IMR-90 (cell line): ENCODE results near the gene TRIM71. TPM values are rescaled to one million over a fixed set of nuclear protein-coding genes. Genes with fewer than 3 reads are reported as not detected.

Experiments
- ATAC-seq: fragments of 200-7000 bp; cut with Tn5 transposase; 2 replicates; pipeline ENCODE4 v1.9.1; 2020; ENCODE audit warnings: low read depth, mild to moderate bottlenecking, moderate library complexity
- BruUV-seq: library from RNA; stranded (reverse); fragments of 400-500 nt; replicated peaks from 2 replicates; lab custom pipeline; 2021; lab: Mats Ljungman, UMichigan
- CTCF ChIA-PET: fragments of 300-600 bp; formaldehyde crosslinking; extraction: SDS; loops from one replicate; lab custom pipeline; 2021; ENCODE audit warnings: antibody characterized with exemption; lab: Yijun Ruan, JAX
- POLR2A ChIA-PET: fragments of 300-600 bp; sonication (Branson Sonifier 250); formaldehyde crosslinking; loops from one replicate; lab custom pipeline; 2022; ENCODE audit warnings: antibody characterized with exemption; ENCODE audit not compliant: unreplicated experiment; lab: Charles Lee
- DNase-seq: peaks from one replicate; pipeline ENCODE4 v3.0.0; 2013
- H2AFZ ChIP-seq: replicated peaks from 2 replicates; pipeline ENCODE3; 2013; ENCODE audit warnings: low read length, mild to moderate bottlenecking; ENCODE audit not compliant: poor library complexity
- H2AK5ac ChIP-seq: 2 replicates; pipeline ENCODE4 v1.6.1; 2013; ENCODE audit warnings: low read depth, low read length, inconsistent platforms
- H2AK9ac ChIP-seq: replicated peaks from 2 replicates; pipeline ENCODE3; 2013; ENCODE audit warnings: mild to moderate bottlenecking, low read depth, low read length, moderate library complexity; ENCODE audit not compliant: poor library complexity
- H2BK120ac ChIP-seq: 2 replicates; pipeline ENCODE4 v1.6.1; 2013; ENCODE audit warnings: low read depth, low read length, inconsistent platforms
- H2BK15ac ChIP-seq: 3 replicates; pipeline ENCODE4 v1.6.1; 2013; ENCODE audit warnings: low read depth, low read length, inconsistent platforms
- H2BK20ac ChIP-seq: 2 replicates; pipeline ENCODE4 v1.6.1; 2013; ENCODE audit warnings: low read depth, mild to moderate bottlenecking, inconsistent platforms, low read length, moderate library complexity
- H2BK5ac ChIP-seq: 2 replicates; pipeline ENCODE4 v1.6.1; 2013; ENCODE audit warnings: mild to moderate bottlenecking, low read depth, low read length, inconsistent platforms; ENCODE audit not compliant: poor library complexity, severe bottlenecking
- H3K14ac ChIP-seq: replicated peaks from 2 replicates; pipeline ENCODE4 v1.6.1; 2013; ENCODE audit warnings: low read depth, low read length, inconsistent platforms
- H3K18ac ChIP-seq: 2 replicates; pipeline ENCODE4 v1.6.1; 2013; ENCODE audit warnings: low read depth, low read length, control low read depth
- H3K23ac ChIP-seq: 2 replicates; pipeline ENCODE4 v1.6.1; 2013; ENCODE audit warnings: low read depth, low read length, inconsistent platforms
- H3K27ac ChIP-seq: 2 replicates; pipeline ENCODE4 v1.5.1; 2013; ENCODE audit warnings: mild to moderate bottlenecking, control low read depth, low read length; ENCODE audit not compliant: insufficient read depth
- H3K27me3 ChIP-seq: 2 replicates; pipeline ENCODE4 v1.6.1; 2013; ENCODE audit warnings: low read length; ENCODE audit not compliant: control insufficient read depth, insufficient read depth
- H3K36me3 ChIP-seq: 2 replicates; pipeline ENCODE4 v1.6.1; 2013; ENCODE audit warnings: low read length, mixed read lengths; ENCODE audit not compliant: control insufficient read depth, insufficient read depth
- H3K4ac ChIP-seq: 2 replicates; pipeline ENCODE4 v1.6.1; 2013; ENCODE audit warnings: low read depth, low read length, inconsistent platforms
- H3K4me1 ChIP-seq: 2 replicates; pipeline ENCODE4 v1.6.1; 2013; ENCODE audit warnings: low read length, mixed read lengths; ENCODE audit not compliant: control insufficient read depth, insufficient read depth
- H3K4me2 ChIP-seq: 2 replicates; pipeline ENCODE4 v1.6.1; 2013; ENCODE audit warnings: low read depth, mild to moderate bottlenecking, control low read depth, low read length, moderate library complexity
- H3K4me3 ChIP-seq: 2 replicates; pipeline ENCODE4 v1.5.1; 2013; ENCODE audit warnings: low read depth, mild to moderate bottlenecking, control low read depth, low read length, moderate library complexity; ENCODE audit not compliant: insufficient read depth
- H3K56ac ChIP-seq: 2 replicates; pipeline ENCODE4 v1.6.1; 2013; ENCODE audit warnings: low read length, inconsistent platforms; ENCODE audit not compliant: insufficient read depth; ENCODE audit errors: extremely low read depth
- H3K79me1 ChIP-seq, 2 experiments: 2 replicates each; pipeline ENCODE4 v1.6.1; 2013; ENCODE audit warnings: low read length in 2 of 2, inconsistent platforms in 1 of 2, low read depth in 1 of 2
- H3K9ac ChIP-seq: 2 replicates; pipeline ENCODE4 v1.6.1; 2013; ENCODE audit warnings: low read depth, low read length, control low read depth
- H3K9me1 ChIP-seq: 2 replicates; pipeline ENCODE4 v1.6.1; 2013; ENCODE audit warnings: low read length, inconsistent platforms; ENCODE audit not compliant: insufficient read depth
- H3K9me3 ChIP-seq: 2 replicates; pipeline ENCODE4 v1.6.1; 2013; ENCODE audit warnings: low read length; ENCODE audit not compliant: control insufficient read depth, insufficient read depth
- H4K20me1 ChIP-seq: 2 replicates; pipeline ENCODE4 v1.6.1; 2013; ENCODE audit warnings: low read length, inconsistent platforms; ENCODE audit not compliant: insufficient read depth
- H4K5ac ChIP-seq: 2 replicates; pipeline ENCODE4 v1.6.1; 2013; ENCODE audit warnings: mild to moderate bottlenecking, low read depth, low read length, control low read depth
- H4K8ac ChIP-seq, 2 experiments: 2 replicates each; pipeline ENCODE4 v1.6.1; 2013; ENCODE audit warnings: low read depth in 2 of 2, low read length in 2 of 2, control low read depth in 1 of 2, inconsistent platforms in 1 of 2
- H4K91ac ChIP-seq: 2 replicates; pipeline ENCODE4 v1.6.1; 2013; ENCODE audit warnings: low read depth, low read length, inconsistent platforms; ENCODE audit not compliant: insufficient read depth
- BHLHE40 ChIP-seq: fragments of 150-350 bp; IDR thresholded peaks from 2 replicates; pipeline ENCODE4 v1.6.1; 2016; ENCODE audit warnings: mild to moderate bottlenecking, low read depth, low read length
- CEBPB ChIP-seq: IDR thresholded peaks from 2 replicates; pipeline ENCODE4 v1.6.1; 2012; ENCODE audit warnings: low read depth, low read length, improper control_type of control experiment
- CHD1 ChIP-seq: IDR thresholded peaks from 2 replicates; pipeline ENCODE4 v1.6.1; 2012; ENCODE audit warnings: low read depth, low read length, improper control_type of control experiment
- FOS ChIP-seq: fragments of 150-350 bp; IDR thresholded peaks from 2 replicates; pipeline ENCODE4 v1.6.1; 2016; ENCODE audit warnings: low read depth, low read length
- MAFK ChIP-seq: IDR thresholded peaks from 2 replicates; pipeline ENCODE4 v1.6.1; 2012; ENCODE audit warnings: low read depth, low read length, improper control_type of control experiment
- MAZ ChIP-seq: IDR thresholded peaks from 2 replicates; pipeline ENCODE4 v1.6.1; 2012; ENCODE audit warnings: low read depth, mild to moderate bottlenecking, low read length, improper control_type of control experiment, moderate library complexity, borderline replicate concordance
- MXI1 ChIP-seq: IDR thresholded peaks from 2 replicates; pipeline ENCODE4 v1.6.1; 2012; ENCODE audit warnings: low read depth, mild to moderate bottlenecking, low read length, moderate library complexity, borderline replicate concordance
- NFE2L2 ChIP-seq: fragments of 150-350 bp; IDR thresholded peaks from 2 replicates; pipeline ENCODE4 v1.6.1; 2016; ENCODE audit warnings: low read depth, mild to moderate bottlenecking, low read length
- POLR2A ChIP-seq: IDR thresholded peaks from 2 replicates; pipeline ENCODE4 v1.6.1; 2012; ENCODE audit warnings: mild to moderate bottlenecking, low read depth, low read length
- RAD21 ChIP-seq: IDR thresholded peaks from 2 replicates; pipeline ENCODE4 v1.6.1; 2012; ENCODE audit warnings: low read length, improper control_type of control experiment
- RFX5 ChIP-seq: IDR thresholded peaks from 2 replicates; pipeline ENCODE4 v1.8.0; 2012; ENCODE audit warnings: low read depth, mild to moderate bottlenecking, low read length, moderate library complexity
- WGBS, 2 experiments: methylation state at CpG; one replicate each; pipeline versions ENCODE4 v1.1.5 to v1.1.7; 2013; ENCODE audit warnings: missing lambda C conversion rate in 2 of 2; ENCODE audit not compliant: insufficient read length in 1 of 2; ENCODE audit errors: extremely low coverage in 2 of 2; 5-methylcytosine and 5-hydroxymethylcytosine counted together
- dilution Hi-C: fragments of 300-500 bp; cut with HindIII; formaldehyde crosslinking; loops from one replicate; pipeline ENCODE4 v1.14.3; 2018; ENCODE audit warnings: low sequenced_read_pairs; ENCODE audit not compliant: unreplicated experiment
- in situ Hi-C: fragments of 300-500 bp; cut with MboI; formaldehyde crosslinking; loops from 3 replicates; pipeline ENCODE4 v1.14.3; 2019; ENCODE audit warnings: low sequenced_read_pairs, inconsistent platforms, mixed read lengths
- intact Hi-C: fragments of 100-400 bp; cut with micrococcal nuclease; formaldehyde crosslinking; loops from 2 replicates; pipeline ENCODE4 v1.10.0; 2022
- polyA plus RNA-seq, 3 experiments: library from polyadenylated mRNA; depleted of rRNA; stranded (reverse); fragments of >200 nt; gene quantifications; 2 replicates each; pipeline ENCODE4 v1.2.3, GENCODE V29; 2012; ENCODE audit warnings: low replicate concordance in 1 of 3
- total RNA-seq: library from RNA; depleted of rRNA; stranded (reverse); fragments of >200 nt; gene quantifications from 2 replicates; pipeline ENCODE4 v1.2.3, GENCODE V29; 2012
- TF ChIP-seq, protein P1 (sequence below): conservative IDR thresholded peaks from 2 replicates; pipeline ENCODE4 v1.5.1; 2012; ENCODE audit warnings: mild to moderate bottlenecking, low read depth, low read length, improper control_type of control experiment
- TF ChIP-seq, protein P2 (sequence below): fragments of 150-350 bp; IDR thresholded peaks from 2 replicates; pipeline ENCODE4 v1.6.1; 2016; ENCODE audit warnings: low read depth, mild to moderate bottlenecking, low read length, moderate library complexity, borderline replicate concordance
- TF ChIP-seq, protein P3 (sequence below): fragments of 150-350 bp; IDR thresholded peaks from 2 replicates; pipeline ENCODE4 v1.6.1; 2017; ENCODE audit warnings: mild to moderate bottlenecking, antibody characterized with exemption, low read length, low read depth

The TRIM71 gene
- total and polyA plus RNA-seq, 2 of the 4 experiments (the other 2 are of a cell fraction) = not detected

DNA sequence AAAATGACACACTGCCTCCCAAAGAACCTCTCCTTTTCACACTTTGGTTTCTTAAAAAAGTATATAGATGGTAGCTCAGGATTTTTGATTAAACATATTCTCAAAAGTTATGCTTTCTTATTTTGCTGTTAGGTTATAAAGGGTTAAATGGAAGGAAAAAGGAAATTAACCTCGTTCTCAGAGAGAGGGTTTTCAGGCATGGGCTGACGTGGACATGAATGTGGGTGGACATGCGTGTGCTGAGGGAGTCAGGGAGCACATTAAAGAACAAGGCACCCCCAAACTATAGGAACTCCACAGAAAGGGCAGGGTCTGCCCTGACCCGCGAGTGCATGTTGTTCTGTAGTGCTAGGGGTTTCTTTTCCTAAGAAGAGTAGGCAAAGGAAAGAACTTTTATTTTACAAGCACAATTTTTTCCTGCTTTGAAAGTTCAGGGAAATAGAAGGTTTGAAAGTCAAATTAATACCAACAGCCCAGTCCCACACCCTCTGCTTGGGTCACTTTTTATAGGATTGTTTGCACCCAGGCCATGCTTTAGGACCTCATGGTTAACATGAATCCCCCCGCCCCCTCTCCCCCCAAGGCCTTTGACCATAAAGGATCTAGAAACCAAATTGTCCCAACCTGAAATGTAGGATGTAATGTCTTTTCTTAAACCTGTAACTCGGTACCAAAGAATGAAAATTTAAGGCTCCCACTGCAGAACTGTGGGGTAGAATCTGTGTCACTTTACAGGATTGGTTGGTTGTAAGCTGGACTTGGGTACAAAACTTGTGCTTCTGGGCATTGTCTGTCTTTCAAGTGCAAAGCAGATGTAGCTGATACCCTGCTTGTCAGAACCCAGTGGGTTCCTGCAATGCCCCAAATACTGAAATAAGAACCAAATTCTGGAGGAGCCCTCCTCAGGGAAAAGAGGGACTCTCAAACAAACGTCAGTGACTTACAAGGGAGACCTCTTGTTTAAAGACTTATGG is 75.1 kb downstream of the TRIM71 start:
- ATAC-seq (no peak), DNase-seq (no peak)
- no peak overlapping the region for H2BK15ac ChIP-seq
- ChIA-PET POLR2A (no interaction called here), CTCF (interaction anchor here (0.6 kb wide), 2 partner anchors 18 to 90 kb away, joined by 3 read pairs; no protein-coding TSS in a partner anchor)
- H3K79me1 ChIP-seq = no peaks in the 10 kb centered on the region
- no peak overlapping the region for H3K27ac ChIP-seq
- dilution Hi-C loops = no loop called here
- H2AK5ac ChIP-seq = no peak overlapping the region
- peaks cover 29% of the 10 kb centered on the region for H3K27me3 ChIP-seq
- no peaks in the 10 kb centered on the region for H3K36me3 ChIP-seq
- no peak overlapping the region for H3K18ac ChIP-seq
- no peak overlapping the region for H3K4me2 ChIP-seq
- no peak overlapping the region for H2AFZ ChIP-seq
- no peak overlapping the region for H4K8ac ChIP-seq
- H4K20me1 ChIP-seq = no peaks in the 10 kb centered on the region
- H3K4me1 ChIP-seq = no peaks in the 10 kb centered on the region
- no peak overlapping the region for H3K56ac ChIP-seq
- BruUV-seq = no TSS peak
- no peak overlapping the region for H3K14ac ChIP-seq
- no peak overlapping the region for H2BK5ac ChIP-seq
- no peak overlapping the region for H3K4ac ChIP-seq
- H2AK9ac ChIP-seq = no peak overlapping the region
- in situ Hi-C loops = no loop called here
- no peak overlapping the region for H3K4me3 ChIP-seq
- H3K9me3 ChIP-seq = no peaks in the 10 kb centered on the region
- 20% methylated on average over 1 of the region's 8 CpGs; no CpG with 5 or more reads in 1 of the 2 experiments for WGBS, 2 experiments
- no peak overlapping the region for H4K5ac ChIP-seq
- H3K23ac ChIP-seq = no peak overlapping the region
- H2BK120ac ChIP-seq = no peak overlapping the region
- intact Hi-C loops = no loop called here
- no peak overlapping the region for H2BK20ac ChIP-seq
- H3K9ac ChIP-seq = no peak overlapping the region
- no peak overlapping the region for H4K91ac ChIP-seq
- no peaks in the 10 kb centered on the region for H3K9me1 ChIP-seq
- TF ChIP-seq POLR2A (no peak), NFE2L2 (no peak), RFX5 (no peak), MAZ (no peak), RAD21 (no peak), MAFK (no peak), MXI1 (no peak), CEBPB (no peak), CHD1 (no peak), FOS (no peak), BHLHE40 (no peak)
- TF ChIP-seq, protein P1, sequence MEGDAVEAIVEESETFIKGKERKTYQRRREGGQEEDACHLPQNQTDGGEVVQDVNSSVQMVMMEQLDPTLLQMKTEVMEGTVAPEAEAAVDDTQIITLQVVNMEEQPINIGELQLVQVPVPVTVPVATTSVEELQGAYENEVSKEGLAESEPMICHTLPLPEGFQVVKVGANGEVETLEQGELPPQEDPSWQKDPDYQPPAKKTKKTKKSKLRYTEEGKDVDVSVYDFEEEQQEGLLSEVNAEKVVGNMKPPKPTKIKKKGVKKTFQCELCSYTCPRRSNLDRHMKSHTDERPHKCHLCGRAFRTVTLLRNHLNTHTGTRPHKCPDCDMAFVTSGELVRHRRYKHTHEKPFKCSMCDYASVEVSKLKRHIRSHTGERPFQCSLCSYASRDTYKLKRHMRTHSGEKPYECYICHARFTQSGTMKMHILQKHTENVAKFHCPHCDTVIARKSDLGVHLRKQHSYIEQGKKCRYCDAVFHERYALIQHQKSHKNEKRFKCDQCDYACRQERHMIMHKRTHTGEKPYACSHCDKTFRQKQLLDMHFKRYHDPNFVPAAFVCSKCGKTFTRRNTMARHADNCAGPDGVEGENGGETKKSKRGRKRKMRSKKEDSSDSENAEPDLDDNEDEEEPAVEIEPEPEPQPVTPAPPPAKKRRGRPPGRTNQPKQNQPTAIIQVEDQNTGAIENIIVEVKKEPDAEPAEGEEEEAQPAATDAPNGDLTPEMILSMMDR = no peak
- TF ChIP-seq, protein P2, sequence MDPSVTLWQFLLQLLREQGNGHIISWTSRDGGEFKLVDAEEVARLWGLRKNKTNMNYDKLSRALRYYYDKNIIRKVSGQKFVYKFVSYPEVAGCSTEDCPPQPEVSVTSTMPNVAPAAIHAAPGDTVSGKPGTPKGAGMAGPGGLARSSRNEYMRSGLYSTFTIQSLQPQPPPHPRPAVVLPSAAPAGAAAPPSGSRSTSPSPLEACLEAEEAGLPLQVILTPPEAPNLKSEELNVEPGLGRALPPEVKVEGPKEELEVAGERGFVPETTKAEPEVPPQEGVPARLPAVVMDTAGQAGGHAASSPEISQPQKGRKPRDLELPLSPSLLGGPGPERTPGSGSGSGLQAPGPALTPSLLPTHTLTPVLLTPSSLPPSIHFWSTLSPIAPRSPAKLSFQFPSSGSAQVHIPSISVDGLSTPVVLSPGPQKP = no peak
- TF ChIP-seq, protein P3, sequence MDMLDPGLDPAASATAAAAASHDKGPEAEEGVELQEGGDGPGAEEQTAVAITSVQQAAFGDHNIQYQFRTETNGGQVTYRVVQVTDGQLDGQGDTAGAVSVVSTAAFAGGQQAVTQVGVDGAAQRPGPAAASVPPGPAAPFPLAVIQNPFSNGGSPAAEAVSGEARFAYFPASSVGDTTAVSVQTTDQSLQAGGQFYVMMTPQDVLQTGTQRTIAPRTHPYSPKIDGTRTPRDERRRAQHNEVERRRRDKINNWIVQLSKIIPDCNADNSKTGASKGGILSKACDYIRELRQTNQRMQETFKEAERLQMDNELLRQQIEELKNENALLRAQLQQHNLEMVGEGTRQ = no peak
